ENCODE data around the gene FXYD3.

GRCh38 chr19:35150445-35150844, 34.8 kb downstream of the FXYD3 start:
- no peak for TF ChIP-seq CTCF (IDR thresholded peaks at IDR 0.05)
- no peak for TF ChIP-seq ZFX (IDR thresholded peaks at IDR 0.05; ENCODE audit: borderline replicate concordance)
